ENCODE measurements around the gene GJB4.

GJB4 gene

GRCh38 chr1:34759503-34760357 is at the start of gene GJB4:
Gene GJB4 (plus strand): TSS chr1:34759740. CDS start chr1:34761255, 1,515 bp downstream.
- Histone ChIP-seq H3K4me1 (ENCODE audit: control insufficient read depth, insufficient read depth, low read length) (no peaks in the 10 kb centered on the region), H3K27me3 (ENCODE audit: control insufficient read depth in 1 of 2, insufficient read depth in 2 of 2, low read length in 2 of 2) (peaks cover 4 to 11% of the 10 kb centered on the region in 2 donors), H3K9ac (ENCODE audit: low read length in 2 of 2) (no peak within 1 kb of the TSS), H3K27ac (ENCODE audit: low read length) (no peak within 1 kb of the TSS), H3K9me3 (ENCODE audit: control insufficient read depth in 2 of 2, low read length in 2 of 2) (no peaks in the 10 kb centered on the region), H3K4me3 (ENCODE audit: low read length in 2 of 2) (no peak within 1 kb of the TSS), H3K36me3 (ENCODE audit: control insufficient read depth in 2 of 2, insufficient read depth in 2 of 2, low read length in 2 of 2) (no peaks in the 10 kb centered on the region)

- peaks cover 2 to 7% of the 10 kb centered on the region in 2 donors for H3K27me3 ChIP-seq (ENCODE audit: control insufficient read depth in 1 of 2, insufficient read depth in 2 of 2, low read length in 2 of 2)
- peaks cover 0 to 4% of the 10 kb centered on the region in 2 donors for H3K9me3 ChIP-seq (ENCODE audit: control insufficient read depth in 2 of 2, low read length in 2 of 2)
- H3K36me3 ChIP-seq (ENCODE audit: control insufficient read depth in 2 of 2, insufficient read depth in 2 of 2, low read length in 2 of 2) = no peaks in the 10 kb centered on the region
- no peak overlapping the region for H3K9ac ChIP-seq (ENCODE audit: low read length in 2 of 2)
- H3K27ac ChIP-seq (ENCODE audit: low read length) = no peak overlapping the region
- H3K4me3 ChIP-seq (ENCODE audit: low read length in 2 of 2) = no peak overlapping the region
- H3K4me1 ChIP-seq (ENCODE audit: control insufficient read depth, insufficient read depth, low read length) = peaks cover 2% of the 10 kb centered on the region
These were observed 48.7 kb upstream of the GJB4 start for GRCh38 chr1:34710812-34711211.

DNA sequence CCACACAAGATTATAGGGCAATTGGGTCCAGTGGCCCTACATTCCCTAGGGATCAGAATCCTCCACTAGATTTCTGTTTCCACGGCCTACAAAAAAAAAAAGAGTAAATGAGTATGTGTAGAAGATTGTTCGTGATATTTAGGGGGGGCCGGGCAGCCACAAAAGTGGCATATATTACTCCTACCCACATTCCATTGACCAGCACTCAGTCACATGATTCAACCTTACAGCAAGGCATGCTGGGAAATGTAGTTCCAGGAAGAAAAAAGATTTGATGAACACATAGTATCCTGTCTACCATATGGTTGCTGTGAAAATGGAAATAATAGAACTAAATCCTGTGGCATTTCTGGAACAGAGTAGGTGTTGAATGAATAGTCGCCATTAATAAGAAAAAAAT is 48.1 kb upstream of the GJB4 start:
- peaks cover 2 to 5% of the 10 kb centered on the region in 2 donors for H3K27me3 ChIP-seq (ENCODE audit: control insufficient read depth in 1 of 2, insufficient read depth in 2 of 2, low read length in 2 of 2)
- peaks cover 2% of the 10 kb centered on the region for H3K4me1 ChIP-seq (ENCODE audit: control insufficient read depth, insufficient read depth, low read length)
- H3K9me3 ChIP-seq (ENCODE audit: control insufficient read depth in 2 of 2, low read length in 2 of 2) = peaks cover 0 to 4% of the 10 kb centered on the region in 2 donors
- no peak overlapping the region for H3K4me3 ChIP-seq (ENCODE audit: low read length in 2 of 2)
- H3K27ac ChIP-seq (ENCODE audit: low read length) = no peak overlapping the region
- no peaks in the 10 kb centered on the region for H3K36me3 ChIP-seq (ENCODE audit: control insufficient read depth in 2 of 2, insufficient read depth in 2 of 2, low read length in 2 of 2)
- H3K9ac ChIP-seq (ENCODE audit: low read length in 2 of 2) = no peak overlapping the region

DNA sequence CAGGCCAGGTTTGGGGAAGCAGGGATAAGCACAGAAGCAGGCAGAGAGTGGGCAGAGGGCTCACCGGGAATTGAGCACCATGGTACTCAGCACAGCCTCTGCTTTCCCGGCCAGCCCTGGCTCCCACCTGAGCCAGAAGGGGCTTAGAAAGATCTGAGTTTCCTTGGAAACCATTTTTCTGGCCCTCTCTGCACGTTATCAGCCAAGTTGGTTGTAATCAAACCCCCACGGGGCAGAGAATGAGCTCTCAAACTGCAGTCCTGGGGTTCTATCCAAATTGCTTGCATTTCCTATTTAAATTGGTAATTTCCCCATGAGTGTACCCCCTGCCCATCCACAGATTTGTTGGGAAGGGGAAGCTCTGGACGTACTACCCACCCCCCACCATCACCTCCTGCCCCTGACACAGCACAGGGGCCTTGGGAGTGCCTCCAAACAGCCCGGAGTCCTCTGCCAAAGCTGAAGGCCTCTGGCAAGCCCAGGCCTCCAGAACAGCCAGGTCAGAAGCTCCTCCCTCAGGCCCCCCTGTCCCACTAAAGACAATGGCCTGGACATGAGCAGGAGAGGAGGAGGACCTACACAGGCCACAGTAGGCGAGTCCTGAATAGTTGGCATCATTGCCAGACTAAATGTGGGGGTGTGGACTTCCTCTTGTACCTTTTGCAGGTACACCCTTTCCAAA is 47.4 kb upstream of the GJB4 start:
- peaks cover 2% of the 10 kb centered on the region for H3K4me1 ChIP-seq (ENCODE audit: control insufficient read depth, insufficient read depth, low read length)
- H3K9me3 ChIP-seq (ENCODE audit: control insufficient read depth in 2 of 2, low read length in 2 of 2) = peaks cover 0 to 4% of the 10 kb centered on the region in 2 donors
- no peak overlapping the region for H3K27ac ChIP-seq (ENCODE audit: low read length)
- H3K9ac ChIP-seq (ENCODE audit: low read length in 2 of 2) = no peak overlapping the region
- H3K4me3 ChIP-seq (ENCODE audit: low read length in 2 of 2) = no peak overlapping the region
- no peaks in the 10 kb centered on the region for H3K36me3 ChIP-seq (ENCODE audit: control insufficient read depth in 2 of 2, insufficient read depth in 2 of 2, low read length in 2 of 2)
- H3K27me3 ChIP-seq (ENCODE audit: control insufficient read depth in 1 of 2, insufficient read depth in 2 of 2, low read length in 2 of 2) = peaks cover 2 to 5% of the 10 kb centered on the region in 2 donors

DNA sequence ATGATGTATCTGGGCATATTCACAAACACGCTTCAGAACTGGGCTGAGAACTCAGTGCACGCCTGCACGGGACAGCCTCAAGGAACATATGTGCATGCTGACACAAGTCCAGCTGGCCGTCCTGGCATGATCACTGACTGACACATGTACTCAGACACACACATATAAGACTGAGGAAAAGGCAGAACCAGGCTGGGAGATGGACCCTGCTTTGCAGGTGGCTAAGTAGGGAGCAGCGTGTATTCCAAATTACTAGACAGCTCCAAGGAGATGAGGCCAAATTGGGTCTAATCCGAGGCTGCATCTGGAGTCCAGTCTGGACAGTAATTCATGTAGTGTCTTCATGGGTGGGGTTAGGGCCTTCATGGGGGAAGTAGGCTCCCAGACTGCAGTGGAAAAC is 46.1 kb upstream of the GJB4 start:
- H3K36me3 ChIP-seq (ENCODE audit: control insufficient read depth in 2 of 2, insufficient read depth in 2 of 2, low read length in 2 of 2) = no peaks in the 10 kb centered on the region
- peaks cover 2 to 6% of the 10 kb centered on the region in 2 donors for H3K27me3 ChIP-seq (ENCODE audit: control insufficient read depth in 1 of 2, insufficient read depth in 2 of 2, low read length in 2 of 2)
- H3K27ac ChIP-seq (ENCODE audit: low read length) = no peak overlapping the region
- H3K4me1 ChIP-seq (ENCODE audit: control insufficient read depth, insufficient read depth, low read length) = peaks cover 2% of the 10 kb centered on the region
- H3K9me3 ChIP-seq (ENCODE audit: control insufficient read depth in 2 of 2, low read length in 2 of 2) = peaks cover 4 to 10% of the 10 kb centered on the region in 2 donors
- H3K9ac ChIP-seq (ENCODE audit: low read length in 2 of 2) = no peak overlapping the region
- no peak overlapping the region for H3K4me3 ChIP-seq (ENCODE audit: low read length in 2 of 2)

GRCh38 chr1:34714386-34714785 is 45.2 kb upstream of the GJB4 start:
- Histone ChIP-seq H3K36me3 (ENCODE audit: control insufficient read depth in 2 of 2, insufficient read depth in 2 of 2, low read length in 2 of 2) (no peaks in the 10 kb centered on the region), H3K27ac (ENCODE audit: low read length) (no peak overlapping the region), H3K27me3 (ENCODE audit: control insufficient read depth in 1 of 2, insufficient read depth in 2 of 2, low read length in 2 of 2) (peaks cover 2 to 7% of the 10 kb centered on the region in 2 donors), H3K9ac (ENCODE audit: low read length in 2 of 2) (no peak overlapping the region), H3K4me3 (ENCODE audit: low read length in 2 of 2) (no peak overlapping the region), H3K9me3 (ENCODE audit: control insufficient read depth in 2 of 2, low read length in 2 of 2) (peaks cover 4 to 11% of the 10 kb centered on the region in 2 donors), H3K4me1 (ENCODE audit: control insufficient read depth, insufficient read depth, low read length) (peaks cover 2% of the 10 kb centered on the region)

DNA sequence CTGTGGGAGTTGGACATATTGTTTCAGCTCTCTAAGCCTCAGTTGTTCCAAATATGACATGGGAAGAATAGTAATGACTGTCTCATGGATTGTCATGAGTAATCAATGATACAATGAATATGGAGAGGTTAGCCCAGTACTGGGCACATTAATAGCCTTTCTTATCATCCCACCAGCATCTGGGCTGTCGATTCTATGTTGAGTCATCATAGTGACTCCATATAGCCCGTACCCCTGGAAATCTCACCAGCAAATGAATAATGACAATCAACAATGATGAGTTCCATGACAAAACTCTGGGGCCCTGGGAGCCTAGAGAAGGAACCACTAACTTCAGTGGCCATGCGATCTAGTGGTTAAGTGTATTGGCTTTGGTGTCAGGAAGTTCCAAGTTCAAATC is 44.4 kb upstream of the GJB4 start:
- Histone ChIP-seq H3K9me3 (ENCODE audit: control insufficient read depth in 2 of 2, low read length in 2 of 2) (peaks cover 4 to 11% of the 10 kb centered on the region in 2 donors), H3K4me1 (ENCODE audit: control insufficient read depth, insufficient read depth, low read length) (peaks cover 2% of the 10 kb centered on the region), H3K36me3 (ENCODE audit: control insufficient read depth in 2 of 2, insufficient read depth in 2 of 2, low read length in 2 of 2) (no peaks in the 10 kb centered on the region), H3K27ac (ENCODE audit: low read length) (no peak overlapping the region), H3K27me3 (ENCODE audit: control insufficient read depth in 1 of 2, insufficient read depth in 2 of 2, low read length in 2 of 2) (peaks cover 2 to 7% of the 10 kb centered on the region in 2 donors), H3K9ac (ENCODE audit: low read length in 2 of 2) (no peak overlapping the region), H3K4me3 (ENCODE audit: low read length in 2 of 2) (no peak overlapping the region)

DNA sequence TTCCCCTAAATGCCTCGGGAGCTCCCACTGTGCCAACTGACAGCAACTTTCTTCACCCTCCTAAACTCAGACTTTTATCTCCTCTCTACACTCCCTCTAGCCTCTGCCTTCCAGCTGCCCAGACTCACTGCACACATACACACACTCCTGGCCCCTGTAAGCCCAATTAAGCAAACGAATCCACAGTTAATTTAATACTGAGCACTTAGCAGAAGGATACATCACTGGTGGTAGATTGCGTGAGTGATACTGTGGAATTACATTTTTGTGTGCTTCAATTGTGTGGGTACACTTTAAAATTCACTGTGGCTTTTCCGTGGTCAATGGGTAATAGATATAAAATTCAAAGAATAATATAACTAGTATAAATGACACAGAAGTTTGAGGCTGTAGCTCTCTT is 38.3 kb upstream of the GJB4 start:
- H3K9ac ChIP-seq (ENCODE audit: low read length in 2 of 2) = no peak overlapping the region
- H3K4me3 ChIP-seq (ENCODE audit: low read length in 2 of 2) = no peak overlapping the region
- no peaks in the 10 kb centered on the region for H3K36me3 ChIP-seq (ENCODE audit: control insufficient read depth in 2 of 2, insufficient read depth in 2 of 2, low read length in 2 of 2)
- peaks cover 0 to 11% of the 10 kb centered on the region in 2 donors for H3K9me3 ChIP-seq (ENCODE audit: control insufficient read depth in 2 of 2, low read length in 2 of 2)
- no peaks in the 10 kb centered on the region for H3K4me1 ChIP-seq (ENCODE audit: control insufficient read depth, insufficient read depth, low read length)
- H3K27ac ChIP-seq (ENCODE audit: low read length) = no peak overlapping the region
- peaks cover 0 to 12% of the 10 kb centered on the region in 2 donors for H3K27me3 ChIP-seq (ENCODE audit: control insufficient read depth in 1 of 2, insufficient read depth in 2 of 2, low read length in 2 of 2)

GRCh38 chr1:34721646-34722355 is 37.7 kb upstream of the GJB4 start:
- Histone ChIP-seq H3K36me3 (ENCODE audit: control insufficient read depth in 2 of 2, insufficient read depth in 2 of 2, low read length in 2 of 2) (no peaks in the 10 kb centered on the region), H3K4me3 (ENCODE audit: low read length in 2 of 2) (no peak overlapping the region), H3K4me1 (ENCODE audit: control insufficient read depth, insufficient read depth, low read length) (no peaks in the 10 kb centered on the region), H3K27me3 (ENCODE audit: control insufficient read depth in 1 of 2, insufficient read depth in 2 of 2, low read length in 2 of 2) (peaks cover 0 to 14% of the 10 kb centered on the region in 2 donors), H3K27ac (ENCODE audit: low read length) (no peak overlapping the region), H3K9ac (ENCODE audit: low read length in 2 of 2) (no peak overlapping the region), H3K9me3 (ENCODE audit: control insufficient read depth in 2 of 2, low read length in 2 of 2) (peaks cover 0 to 11% of the 10 kb centered on the region in 2 donors)

- Histone ChIP-seq H3K36me3 (ENCODE audit: control insufficient read depth in 2 of 2, insufficient read depth in 2 of 2, low read length in 2 of 2) (no peaks in the 10 kb centered on the region), H3K9ac (ENCODE audit: low read length in 2 of 2) (no peak overlapping the region), H3K9me3 (ENCODE audit: control insufficient read depth in 2 of 2, low read length in 2 of 2) (no peaks in the 10 kb centered on the region), H3K27me3 (ENCODE audit: control insufficient read depth in 1 of 2, insufficient read depth in 2 of 2, low read length in 2 of 2) (peaks cover 0 to 20% of the 10 kb centered on the region in 2 donors), H3K27ac (ENCODE audit: low read length) (no peak overlapping the region), H3K4me1 (ENCODE audit: control insufficient read depth, insufficient read depth, low read length) (no peaks in the 10 kb centered on the region), H3K4me3 (ENCODE audit: low read length in 2 of 2) (no peak overlapping the region)
These were observed 32.7 kb upstream of the GJB4 start for GRCh38 chr1:34726861-34727260.

All from stomach smooth muscle (tissue), 2 donors.